T47D (cell line): Measurements from ENCODE around the gene ARHGEF6.

Experiments used
- DNase-seq, 2 experiments: peaks; one replicate each; pipeline versions ENCODE4 v3.0.0 to v3.0.0-alpha.2; 2011 to 2012; ENCODE audit warnings: low read depth in 1 of 2, low spot score in 1 of 2
- JUND ChIP-seq: IDR thresholded peaks from 2 replicates; pipeline ENCODE4 v1.6.1; 2012; ENCODE audit warnings: low read depth
- in situ Hi-C: cut with HindIII; loops from 2 replicates; pipeline ENCODE4 v1.10.0; 2016; ENCODE audit warnings: low sequenced_read_pairs, low pct_unique_long_range_greater_than_20kb

ARHGEF6 gene

GRCh38 chrX:136691028-136691809, 89.5 kb downstream of the ARHGEF6 start:
- DNase-seq, result no peak
- no peak for TF ChIP-seq JUND
- in situ Hi-C loops, result no loop called here

- no peak for DNase-seq
- no peak for TF ChIP-seq JUND
- in situ Hi-C loops, result no loop called here
Measured at GRCh38 chrX:136689436-136689835, 91.3 kb downstream of the ARHGEF6 start.

DNA sequence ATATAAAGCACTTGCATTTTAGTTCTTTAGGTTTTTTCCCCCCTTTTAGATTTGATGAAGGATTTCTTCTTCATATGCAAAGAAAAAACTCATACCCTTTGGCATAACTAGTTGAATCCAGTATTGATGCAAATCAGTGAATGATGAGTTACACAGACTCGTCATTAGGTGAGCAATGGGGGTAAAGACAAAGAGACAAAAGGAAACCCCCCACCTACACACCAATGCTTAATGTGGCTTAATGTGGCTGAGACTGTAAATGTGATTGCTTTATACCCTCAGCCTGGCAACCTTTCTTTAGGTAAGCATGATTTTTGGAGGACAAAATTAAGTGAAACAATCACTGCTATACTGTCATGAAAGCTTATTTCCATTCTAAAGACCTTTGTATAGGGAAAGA, 93.3 kb downstream of the ARHGEF6 start:
- in situ Hi-C loops, result no loop called here
- no peak for DNase-seq

DNA sequence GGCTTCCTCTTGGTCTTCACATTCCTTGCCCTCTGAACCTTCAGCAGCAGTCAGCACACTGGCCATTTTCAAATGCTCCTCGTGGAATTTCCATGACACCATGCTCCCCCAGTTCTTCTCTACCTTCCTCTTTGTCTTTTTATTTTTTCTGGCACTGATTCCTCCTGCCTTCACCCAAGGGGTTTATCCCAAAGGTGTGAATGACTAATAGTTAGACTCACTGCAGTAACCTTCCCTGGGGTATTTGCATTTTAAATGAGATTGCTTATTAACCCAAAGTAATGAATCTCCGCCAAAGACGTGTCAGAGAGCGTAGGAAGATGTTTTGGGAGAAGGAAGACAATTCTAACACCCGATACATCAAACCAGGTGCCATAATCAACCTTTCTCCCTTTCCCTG, 96.6 kb downstream of the ARHGEF6 start:
- DNase-seq, result no peak
- TF ChIP-seq JUND, result no peak
- in situ Hi-C loops, result no loop called here

More for the DNA sequence above, 93.3 kb downstream of the ARHGEF6 start:
- TF ChIP-seq JUND, result no peak

DNA sequence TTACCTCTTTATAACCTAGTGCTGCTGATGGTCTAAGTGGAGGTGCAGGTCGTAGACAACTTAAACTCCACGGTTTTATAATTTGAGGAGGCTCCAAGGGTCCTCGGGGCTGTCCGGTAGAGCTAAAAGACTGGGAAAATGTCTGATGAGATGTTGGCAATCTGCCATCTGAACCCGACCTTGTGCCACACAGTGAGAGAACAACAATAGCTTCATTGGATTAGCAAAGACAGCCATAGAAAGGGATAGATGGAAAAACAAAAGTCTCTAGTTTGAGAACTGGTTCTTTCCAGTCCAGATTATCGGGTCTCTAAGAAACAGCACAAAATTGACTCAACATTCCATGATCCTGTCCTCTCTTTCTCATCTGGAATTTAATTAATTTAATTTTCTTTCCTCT, 101.2 kb downstream of the ARHGEF6 start:
- no peak for TF ChIP-seq JUND
- in situ Hi-C loops, result no loop called here
- no peak for DNase-seq

- no peak for DNase-seq
- in situ Hi-C loops, result no loop called here
- no peak for TF ChIP-seq JUND
Measured at GRCh38 chrX:136674270-136674985, 106.3 kb downstream of the ARHGEF6 start.

GRCh38 chrX:136671006-136671610, 109.6 kb downstream of the ARHGEF6 start:
- in situ Hi-C loops, result no loop called here
- no peak for DNase-seq
- no peak for TF ChIP-seq JUND

GRCh38 chrX:136667446-136668168, 113.1 kb downstream of the ARHGEF6 start:
- in situ Hi-C loops, result no loop called here
- peak; percentile 0 to 43 for DNase-seq
- TF ChIP-seq JUND, result no peak

DNA sequence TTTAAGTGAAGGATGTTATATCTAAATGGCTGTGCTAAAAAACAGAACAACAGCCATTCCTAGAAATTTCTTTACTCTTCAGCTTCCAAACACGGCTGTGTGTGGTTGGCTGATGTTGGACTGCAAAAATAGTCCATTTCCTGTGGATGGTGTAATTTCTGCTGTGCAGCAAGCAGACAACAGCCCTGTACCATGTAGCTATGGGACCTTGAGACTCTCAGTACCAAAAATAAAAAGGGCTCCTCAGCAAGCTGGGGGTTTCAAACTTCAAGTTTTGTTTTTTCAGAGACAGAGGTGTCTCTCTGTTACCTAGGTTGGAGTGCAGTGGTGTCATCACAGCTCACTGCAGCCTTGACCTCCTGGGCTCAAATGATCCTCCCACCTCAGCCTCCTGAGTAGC, 114.6 kb downstream of the ARHGEF6 start:
- TF ChIP-seq JUND, result no peak
- in situ Hi-C loops, result no loop called here

GRCh38 chrX:136665258-136665900, 115.4 kb downstream of the ARHGEF6 start:
- TF ChIP-seq JUND, result no peak
- no peak for DNase-seq
- in situ Hi-C loops, result no loop called here

More for the DNA sequence above, 114.6 kb downstream of the ARHGEF6 start:
- DNase-seq, result no peak

- in situ Hi-C loops, result no loop called here
- DNase-seq, result no peak
- TF ChIP-seq JUND, result no peak
Measured at GRCh38 chrX:136662976-136663375, 117.8 kb downstream of the ARHGEF6 start.

- TF ChIP-seq JUND, result no peak
- DNase-seq, result no peak
- in situ Hi-C loops, result no loop called here
Measured at GRCh38 chrX:136662104-136662503, 118.6 kb downstream of the ARHGEF6 start.
